ENCODE results near the gene XYLT1.

Gene XYLT1

DNA sequence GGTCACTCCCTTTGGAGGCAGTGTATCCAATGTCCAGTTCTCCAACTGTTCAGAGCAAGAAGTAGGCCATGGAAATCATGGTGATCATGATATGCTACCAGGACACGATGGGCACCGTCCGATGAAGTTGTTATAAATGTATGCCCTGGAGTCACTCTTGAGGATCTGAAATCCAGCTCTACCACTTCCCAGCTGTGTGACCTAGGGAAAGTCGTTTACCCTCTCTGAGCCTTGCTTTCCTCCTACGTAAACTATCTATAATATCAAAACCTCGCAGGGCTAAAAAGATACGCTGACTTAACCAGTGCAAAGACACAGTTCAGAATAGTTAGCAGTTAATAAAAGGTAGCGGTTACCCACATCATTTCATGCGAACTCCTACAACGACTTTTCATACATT lies 194.2 kb downstream of the XYLT1 start:
- no peak for DNase-seq
- no peaks in the 10 kb centered on the region for H3K27me3 ChIP-seq (ENCODE audit: insufficient read depth, low read depth, severe bottlenecking)
- no peaks in the 10 kb centered on the region for H3K9me3 ChIP-seq (ENCODE audit: severe bottlenecking)
- no peak overlapping the region for H3K4me3 ChIP-seq (ENCODE audit: low read depth, low read length)
- TF ChIP-seq, protein P1, sequence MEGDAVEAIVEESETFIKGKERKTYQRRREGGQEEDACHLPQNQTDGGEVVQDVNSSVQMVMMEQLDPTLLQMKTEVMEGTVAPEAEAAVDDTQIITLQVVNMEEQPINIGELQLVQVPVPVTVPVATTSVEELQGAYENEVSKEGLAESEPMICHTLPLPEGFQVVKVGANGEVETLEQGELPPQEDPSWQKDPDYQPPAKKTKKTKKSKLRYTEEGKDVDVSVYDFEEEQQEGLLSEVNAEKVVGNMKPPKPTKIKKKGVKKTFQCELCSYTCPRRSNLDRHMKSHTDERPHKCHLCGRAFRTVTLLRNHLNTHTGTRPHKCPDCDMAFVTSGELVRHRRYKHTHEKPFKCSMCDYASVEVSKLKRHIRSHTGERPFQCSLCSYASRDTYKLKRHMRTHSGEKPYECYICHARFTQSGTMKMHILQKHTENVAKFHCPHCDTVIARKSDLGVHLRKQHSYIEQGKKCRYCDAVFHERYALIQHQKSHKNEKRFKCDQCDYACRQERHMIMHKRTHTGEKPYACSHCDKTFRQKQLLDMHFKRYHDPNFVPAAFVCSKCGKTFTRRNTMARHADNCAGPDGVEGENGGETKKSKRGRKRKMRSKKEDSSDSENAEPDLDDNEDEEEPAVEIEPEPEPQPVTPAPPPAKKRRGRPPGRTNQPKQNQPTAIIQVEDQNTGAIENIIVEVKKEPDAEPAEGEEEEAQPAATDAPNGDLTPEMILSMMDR (IDR thresholded peaks at IDR 0.05; ENCODE audit: low read depth, low read length) = no peak
- no peak overlapping the region for H3K27ac ChIP-seq
- H3K36me3 ChIP-seq = no peaks in the 10 kb centered on the region

DNA sequence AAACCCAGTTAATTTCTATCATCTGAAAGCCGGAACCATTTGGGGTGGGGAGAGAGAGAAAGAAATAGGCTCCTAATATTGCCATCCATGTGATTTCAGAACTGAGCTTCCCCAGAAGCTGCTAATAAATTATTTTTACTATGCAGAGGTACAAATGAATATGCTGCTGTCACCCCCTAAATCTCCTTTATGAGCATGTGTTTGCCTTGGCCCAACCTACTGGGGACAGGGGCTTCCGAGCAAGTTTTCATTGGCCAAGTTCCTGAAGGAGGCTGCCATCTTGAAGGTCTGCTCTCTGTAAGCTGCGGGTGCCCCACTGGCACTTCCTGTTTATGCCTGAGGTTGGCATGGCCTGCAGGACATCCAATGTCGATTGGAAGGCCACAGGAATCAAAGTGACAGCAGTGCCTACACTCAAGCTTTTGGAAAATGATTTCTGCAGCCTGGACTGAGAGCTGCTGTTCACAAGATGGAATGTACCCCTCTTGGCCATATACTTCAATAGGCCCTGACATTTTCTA lies 194.7 kb downstream of the XYLT1 start:
- no peak for DNase-seq
- Histone ChIP-seq H3K4me3 (ENCODE audit: low read depth, low read length) (no peak overlapping the region), H3K9me3 (ENCODE audit: severe bottlenecking) (no peaks in the 10 kb centered on the region), H3K27ac (no peak overlapping the region), H3K27me3 (ENCODE audit: insufficient read depth, low read depth, severe bottlenecking) (no peaks in the 10 kb centered on the region), H3K36me3 (no peaks in the 10 kb centered on the region)
- TF ChIP-seq, protein P1 (IDR thresholded peaks at IDR 0.05; ENCODE audit: low read depth, low read length) = no peak

DNA sequence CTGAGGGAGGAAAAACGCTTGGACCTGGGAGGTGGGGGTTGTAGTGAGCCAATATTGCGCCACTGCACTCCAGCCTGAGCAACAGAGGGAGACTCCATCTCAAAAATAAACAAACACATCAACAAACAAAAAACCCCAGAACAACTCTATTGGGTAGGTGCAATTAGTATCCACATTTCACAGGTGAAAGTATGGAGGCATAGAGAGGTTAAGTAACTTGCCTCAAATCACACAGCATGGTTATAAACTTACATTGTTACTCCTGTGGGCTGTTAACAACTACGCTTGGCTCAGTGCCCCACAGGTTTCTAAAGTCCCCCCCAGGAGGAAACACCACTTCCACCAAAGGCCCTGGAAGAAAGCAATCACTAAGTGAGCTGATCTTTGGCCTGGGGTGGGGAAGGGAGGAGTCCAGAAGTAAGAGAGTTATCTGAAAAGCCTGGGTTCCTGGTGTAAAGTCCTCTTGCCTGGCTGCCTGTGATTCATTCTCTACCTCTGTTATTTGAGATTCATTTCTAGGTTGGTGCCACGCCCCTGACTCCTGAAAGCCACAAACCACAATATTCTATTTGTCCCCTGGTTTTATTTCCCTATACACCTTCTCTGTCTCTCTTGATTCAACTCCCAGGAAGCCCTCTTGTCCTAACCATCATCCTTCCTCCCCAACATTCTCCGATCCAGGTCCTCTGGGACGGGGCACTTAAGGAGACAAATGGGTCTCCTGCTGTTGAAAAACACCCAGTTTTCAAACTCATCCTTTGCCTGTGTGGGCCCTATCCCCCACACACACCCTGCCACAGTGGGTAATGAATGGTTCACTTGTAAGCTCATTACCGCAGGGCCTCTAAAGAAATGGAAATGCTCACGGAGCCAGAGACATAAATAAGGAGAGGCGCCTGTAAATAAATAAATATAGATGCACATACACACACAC lies 195.4 kb downstream of the XYLT1 start:
- TF ChIP-seq, protein P1 (IDR thresholded peaks at IDR 0.05; ENCODE audit: low read depth, low read length) = no peak
- no peak overlapping the region for H3K27ac ChIP-seq
- H3K4me3 ChIP-seq (ENCODE audit: low read depth, low read length) = no peak overlapping the region
- no peaks in the 10 kb centered on the region for H3K27me3 ChIP-seq (ENCODE audit: insufficient read depth, low read depth, severe bottlenecking)
- no peaks in the 10 kb centered on the region for H3K36me3 ChIP-seq
- no peaks in the 10 kb centered on the region for H3K9me3 ChIP-seq (ENCODE audit: severe bottlenecking)
- no peak for DNase-seq

DNA sequence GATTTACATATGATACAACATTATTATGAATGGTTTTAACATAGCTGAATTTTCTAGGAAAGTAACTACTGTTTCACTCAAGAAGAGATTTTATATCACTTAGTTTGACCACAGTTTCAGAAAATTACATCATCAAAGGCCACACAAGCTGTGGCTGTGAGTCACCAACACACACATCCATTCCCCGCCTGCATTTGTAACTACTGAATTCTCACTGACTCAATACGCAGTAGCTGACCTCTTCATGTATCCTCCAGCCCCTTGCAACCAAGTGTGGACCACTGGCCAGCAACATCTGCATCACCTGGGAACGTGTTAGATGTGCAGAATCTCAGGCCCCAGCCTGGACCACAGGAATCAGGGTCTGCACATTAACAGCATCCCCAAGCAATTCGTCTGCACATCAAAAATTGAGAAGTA lies 197.6 kb downstream of the XYLT1 start:
- Histone ChIP-seq H3K36me3 (no peaks in the 10 kb centered on the region), H3K9me3 (ENCODE audit: severe bottlenecking) (no peaks in the 10 kb centered on the region), H3K27me3 (ENCODE audit: insufficient read depth, low read depth, severe bottlenecking) (no peaks in the 10 kb centered on the region), H3K4me3 (ENCODE audit: low read depth, low read length) (no peak overlapping the region), H3K27ac (no peak overlapping the region)
- TF ChIP-seq, protein P1 (IDR thresholded peaks at IDR 0.05; ENCODE audit: low read depth, low read length) = no peak
- no peak for DNase-seq

DNA sequence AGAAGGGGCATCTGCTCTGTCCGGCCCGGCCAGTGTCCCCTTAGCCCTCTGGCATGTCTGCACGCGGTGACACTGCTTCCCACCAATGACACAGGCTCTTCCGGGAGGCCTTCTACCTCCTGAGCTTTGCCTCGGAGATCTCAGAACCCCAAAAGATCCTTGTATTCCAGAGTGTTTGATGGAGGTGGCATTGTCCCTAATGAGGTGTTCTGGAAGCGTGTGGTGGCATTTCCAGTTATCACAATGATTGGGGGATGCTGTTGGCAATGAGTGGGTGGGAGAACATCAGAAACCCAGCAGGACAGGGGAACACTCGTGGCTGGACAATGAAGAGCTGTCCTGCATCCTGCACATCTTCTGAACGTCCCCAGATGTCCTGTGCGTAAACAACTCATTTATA lies 198.0 kb downstream of the XYLT1 start:
- H3K9me3 ChIP-seq (ENCODE audit: severe bottlenecking) = no peaks in the 10 kb centered on the region
- no peaks in the 10 kb centered on the region for H3K27me3 ChIP-seq (ENCODE audit: insufficient read depth, low read depth, severe bottlenecking)
- H3K36me3 ChIP-seq = no peaks in the 10 kb centered on the region
- DNase-seq = no peak
- no peak overlapping the region for H3K4me3 ChIP-seq (ENCODE audit: low read depth, low read length)
- TF ChIP-seq, protein P1 (IDR thresholded peaks at IDR 0.05; ENCODE audit: low read depth, low read length) = no peak
- H3K27ac ChIP-seq = no peak overlapping the region

Measured in WERI-Rb-1 (cell line).